SKM-1 treated with dmso at 0.1 percent for 144 hours (cell line): ENCODE results near the gene BTG1.

Experiments used
- DNase-seq: peaks from one replicate; lab custom pipeline; 2025; ENCODE audit not compliant: unreplicated experiment; lab: John Stamatoyannopoulos, UW

The BTG1 gene

DNA sequence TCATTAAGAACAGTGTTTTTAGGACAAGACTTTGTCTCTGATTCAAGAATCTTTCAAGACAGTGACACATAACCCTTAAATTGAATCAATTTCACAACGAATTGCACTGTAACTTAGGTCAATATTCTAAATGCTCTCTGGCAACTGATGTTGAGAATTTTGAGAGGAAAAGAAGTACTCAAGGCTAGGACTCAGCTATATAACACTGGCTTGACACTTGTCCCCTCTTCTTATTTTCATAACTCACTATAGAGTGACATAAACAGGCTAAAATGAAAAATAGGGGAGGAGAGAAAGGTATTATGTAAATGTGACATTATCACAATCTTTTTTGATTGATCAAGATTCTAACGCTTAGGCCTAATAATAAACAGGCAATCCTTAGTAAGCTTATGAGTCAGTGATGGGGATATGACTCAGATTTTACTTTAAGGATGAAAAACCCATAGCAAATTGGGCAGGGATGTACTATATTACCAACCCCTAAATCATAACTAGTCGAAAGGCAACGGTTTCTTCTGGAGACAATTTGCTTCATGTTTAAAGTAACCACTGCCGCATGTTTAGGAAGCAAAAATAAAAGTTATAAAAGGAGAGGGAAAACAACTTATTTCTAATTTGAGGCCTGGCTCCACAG lies 10.9 kb downstream of the BTG1 start:
- no peak for DNase-seq

DNA sequence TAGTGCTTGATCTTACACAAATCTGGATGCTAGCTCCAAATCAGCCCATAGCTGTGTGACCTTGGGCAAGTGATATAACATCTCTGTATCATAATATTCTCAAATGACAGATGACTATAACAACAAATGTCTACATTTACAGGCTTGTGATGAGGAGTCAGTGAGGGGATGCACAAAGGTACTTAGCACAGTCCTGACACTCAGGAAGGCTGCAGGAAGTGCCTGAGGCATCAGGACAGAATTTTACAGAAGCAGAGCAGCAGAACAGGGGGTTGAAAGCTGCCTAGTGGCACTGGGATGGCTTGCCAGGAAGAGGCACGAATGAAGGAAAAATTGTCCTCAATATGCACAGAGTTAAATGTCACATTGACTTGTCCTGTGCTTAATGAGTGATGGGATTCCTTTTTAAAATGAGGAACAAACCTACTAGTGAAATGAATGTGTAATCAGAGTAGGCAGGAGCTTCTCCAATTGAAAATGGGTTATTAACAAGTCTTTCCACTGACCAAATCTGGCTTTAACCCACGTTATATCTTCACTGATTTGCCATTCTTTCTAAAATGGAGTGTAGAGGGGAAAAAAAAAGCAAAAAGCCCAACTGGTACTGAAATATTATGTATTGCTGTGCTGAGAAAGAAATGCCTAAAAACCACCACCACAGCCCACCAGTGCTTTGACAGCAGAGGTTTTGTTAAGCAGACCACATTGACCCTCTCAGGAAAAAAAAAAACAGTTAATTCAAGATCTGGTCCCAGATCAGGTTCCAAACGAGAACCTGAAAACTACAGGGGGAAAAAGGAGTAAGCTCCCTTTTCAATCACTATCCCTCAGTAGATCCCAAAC lies 11.6 kb downstream of the BTG1 start:
- no peak for DNase-seq

DNA sequence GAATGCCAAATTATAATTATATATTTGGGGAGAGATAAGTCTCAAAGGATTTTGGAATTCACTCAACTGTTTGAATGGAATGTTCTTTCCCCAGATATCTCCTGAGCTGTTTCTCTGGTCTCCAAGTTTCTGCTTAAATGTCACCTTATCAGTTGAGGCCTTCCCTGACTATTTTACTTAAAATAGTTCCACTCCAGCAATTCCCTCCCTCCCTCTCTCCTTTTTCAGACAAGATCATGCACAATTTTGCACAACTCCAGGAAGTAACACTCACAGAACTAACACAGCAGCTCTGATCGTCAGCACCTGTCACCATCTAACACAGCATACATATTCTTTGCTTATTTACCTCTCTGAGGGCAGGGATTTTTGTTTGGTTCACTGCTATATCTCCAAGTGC lies 12.5 kb downstream of the BTG1 start:
- no peak for DNase-seq

DNA sequence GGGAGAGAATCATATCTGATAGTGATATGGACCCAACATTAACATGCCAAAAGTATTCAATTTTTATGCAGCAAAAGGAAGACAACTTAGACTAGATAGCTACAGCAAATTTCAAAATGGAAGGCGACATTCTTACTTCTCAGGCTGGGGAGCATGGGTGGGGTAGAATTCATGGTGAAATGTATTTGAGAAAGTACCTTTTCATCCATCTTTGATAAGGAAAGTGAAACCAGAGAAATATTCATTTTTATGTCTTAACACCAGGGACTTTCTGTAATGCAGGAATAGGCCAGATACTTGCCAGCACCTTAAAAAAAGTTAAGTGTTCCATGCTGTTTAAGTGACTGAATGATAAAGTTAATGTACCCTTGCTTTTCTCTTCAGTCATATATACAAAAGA lies 13.4 kb downstream of the BTG1 start:
- no peak for DNase-seq

DNA sequence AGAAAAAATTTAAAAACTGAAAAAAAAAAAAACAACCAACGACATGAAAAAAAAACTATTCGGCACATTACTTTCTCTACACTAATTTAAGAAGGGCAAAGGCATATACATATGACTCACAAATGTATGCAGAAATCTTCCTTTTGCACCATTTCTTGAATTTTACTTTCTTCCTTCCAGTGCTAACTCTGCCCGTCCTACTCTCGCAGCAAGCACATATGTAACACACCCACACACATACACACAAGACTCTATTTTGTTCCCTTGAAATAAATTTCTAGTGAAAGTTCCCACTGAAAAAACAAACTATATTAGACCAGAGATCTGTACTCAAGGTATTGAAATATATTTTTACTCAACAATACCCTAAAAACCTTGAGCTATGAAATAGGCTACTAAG lies 14.6 kb downstream of the BTG1 start:
- DNase-seq = no peak

DNA sequence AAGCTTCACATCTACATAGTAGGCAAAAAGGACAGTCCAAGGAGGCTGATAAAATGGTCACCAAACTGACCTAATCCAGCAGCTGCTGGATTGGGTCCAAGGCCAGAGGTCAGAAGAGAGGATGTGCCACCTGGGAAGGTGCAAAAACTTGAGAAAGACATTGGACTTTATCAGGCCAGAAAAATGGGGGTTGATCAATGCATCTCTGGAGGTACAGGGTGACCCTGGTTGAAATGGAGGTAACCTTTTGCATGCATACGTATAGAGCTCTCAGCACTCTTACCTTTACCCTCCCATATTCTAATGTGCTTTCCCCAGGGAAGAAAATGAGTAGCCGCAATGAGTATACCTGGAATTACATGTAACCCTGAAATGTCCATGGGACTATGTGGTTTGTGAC lies 16.0 kb downstream of the BTG1 start:
- DNase-seq = no peak

DNA sequence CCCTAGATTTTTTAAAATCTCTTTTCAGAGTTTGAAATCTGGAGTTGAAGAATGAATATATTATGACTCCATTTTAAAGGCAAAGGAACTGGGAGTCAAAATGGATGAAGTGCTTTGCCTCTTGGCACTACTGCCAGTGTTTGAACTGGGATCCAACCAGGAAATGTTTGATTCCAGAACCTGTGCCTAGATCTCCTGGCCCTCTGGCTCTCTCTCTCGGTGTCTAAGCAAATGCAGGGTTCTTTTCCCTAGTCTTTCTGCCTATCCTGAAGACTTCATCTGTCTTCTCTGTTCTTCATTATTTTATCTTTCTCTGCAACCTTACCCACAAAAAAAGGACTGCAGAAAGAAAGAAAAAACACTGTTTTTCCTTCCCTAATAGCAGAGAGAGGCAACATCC lies 17.0 kb downstream of the BTG1 start:
- no peak for DNase-seq

DNA sequence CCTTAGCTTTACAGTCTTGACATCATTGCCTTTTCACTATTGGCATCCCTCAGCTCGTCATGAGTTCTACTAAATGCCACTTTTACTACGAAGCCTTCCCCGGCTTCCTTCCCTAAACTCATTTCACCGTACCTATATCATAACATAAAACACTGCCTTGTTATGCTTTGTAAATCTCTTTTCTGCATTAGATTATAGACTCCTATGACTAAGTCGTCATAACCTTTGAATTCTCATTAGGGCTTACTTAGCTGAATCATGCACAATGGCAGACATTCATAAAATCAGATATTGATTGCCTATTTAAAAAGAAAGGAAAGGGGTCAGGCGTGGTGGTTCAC lies 21.0 kb downstream of the BTG1 start:
- no peak for DNase-seq

DNA sequence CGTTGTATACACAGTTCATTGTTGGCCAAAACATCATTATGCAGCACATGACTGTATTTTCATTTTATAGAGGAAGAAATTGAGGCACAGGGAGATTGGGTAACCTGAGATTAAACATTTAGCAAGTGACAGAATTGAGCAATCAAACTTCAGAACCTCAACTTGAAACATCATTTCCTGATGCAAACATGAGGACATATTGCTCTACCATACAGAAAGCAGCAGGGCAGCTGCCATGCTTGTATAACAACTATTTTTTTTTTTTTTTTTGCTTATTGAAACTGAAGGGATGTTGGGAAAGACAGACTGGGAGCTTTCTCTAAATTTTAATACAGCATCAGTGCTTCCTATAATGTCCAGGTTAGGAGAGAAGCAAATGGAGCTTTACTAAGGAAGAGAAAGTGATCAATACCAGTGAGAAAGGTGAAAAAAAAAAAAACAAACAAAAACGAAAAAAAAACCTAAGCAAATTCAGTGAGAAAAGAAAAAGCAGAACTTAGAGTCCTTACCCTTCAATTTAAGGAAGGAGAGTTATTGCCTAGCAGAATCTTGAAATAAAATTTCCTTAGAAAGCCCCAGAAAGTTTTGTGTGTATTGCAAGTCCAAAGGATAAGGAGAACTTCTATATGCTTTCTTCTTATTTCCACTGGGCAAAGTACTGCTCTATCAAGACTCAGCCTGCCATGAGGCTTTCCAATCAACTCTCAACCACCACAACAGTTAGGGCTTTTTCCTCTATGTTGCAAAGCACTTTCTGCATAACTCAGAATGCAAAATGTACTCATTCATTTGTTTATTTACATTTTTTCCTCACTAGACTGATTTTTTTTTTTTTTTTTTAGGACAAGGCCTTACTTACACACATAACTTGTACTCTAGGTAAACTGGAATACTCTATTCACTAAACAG lies 21.6 kb downstream of the BTG1 start:
- DNase-seq = peak; percentile 54

DNA sequence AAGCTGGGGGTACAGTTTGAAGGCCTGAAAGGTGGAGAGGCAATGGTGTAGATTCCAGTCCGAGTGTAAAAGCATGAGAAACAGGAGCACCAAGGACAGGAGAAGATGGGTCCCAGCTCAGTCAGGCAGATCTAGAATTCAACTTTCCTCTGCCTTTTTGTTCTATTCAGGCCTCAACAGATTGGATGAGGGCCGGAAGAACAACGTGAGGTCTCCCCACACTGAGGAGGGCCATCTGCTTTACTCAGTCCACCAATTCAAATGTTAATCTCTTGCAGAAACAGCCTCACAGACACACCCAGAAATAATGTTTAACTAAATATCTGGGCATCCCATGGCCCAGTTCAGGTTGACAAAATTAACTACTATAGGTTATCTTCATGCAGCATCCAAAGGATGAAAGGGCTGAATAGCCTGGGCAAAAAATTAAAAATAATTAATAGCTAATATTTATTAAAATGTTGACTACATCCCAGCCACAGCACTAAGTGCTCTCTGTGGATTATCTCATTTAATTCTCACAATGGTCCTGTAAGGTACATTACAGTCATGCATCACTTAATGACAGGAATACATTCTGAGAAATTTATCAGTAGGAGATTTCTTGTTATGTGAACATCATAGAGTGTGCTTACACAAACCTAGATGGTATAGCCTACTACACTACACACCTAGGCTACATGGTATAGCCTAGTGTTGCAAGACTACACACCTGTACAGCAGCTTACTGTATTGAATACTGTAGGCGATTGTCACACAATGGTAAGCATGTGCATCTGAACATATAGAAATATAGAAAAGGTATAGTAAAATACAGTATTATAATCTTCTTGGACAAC lies 22.5 kb downstream of the BTG1 start:
- DNase-seq = no peak

DNA sequence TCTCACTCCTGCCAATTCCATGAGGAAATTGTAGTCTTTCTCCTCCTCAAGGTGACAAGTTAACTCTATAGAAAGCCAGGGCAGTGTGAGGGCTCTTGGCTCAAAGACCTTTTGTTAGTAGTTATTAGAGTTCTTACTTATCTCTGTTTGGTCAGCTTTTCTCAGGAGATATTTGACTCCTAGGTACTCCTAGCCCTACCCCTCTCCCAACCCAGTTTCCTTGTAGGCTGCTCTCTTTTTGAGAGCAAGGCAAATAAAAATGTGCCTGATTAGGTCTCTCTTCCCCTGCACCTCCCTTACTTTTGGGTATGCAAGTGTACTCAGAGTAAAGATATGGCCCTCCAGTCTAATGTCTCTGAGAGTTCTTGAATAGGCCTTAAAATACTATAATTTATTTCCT lies 23.8 kb downstream of the BTG1 start:
- no peak for DNase-seq

DNA sequence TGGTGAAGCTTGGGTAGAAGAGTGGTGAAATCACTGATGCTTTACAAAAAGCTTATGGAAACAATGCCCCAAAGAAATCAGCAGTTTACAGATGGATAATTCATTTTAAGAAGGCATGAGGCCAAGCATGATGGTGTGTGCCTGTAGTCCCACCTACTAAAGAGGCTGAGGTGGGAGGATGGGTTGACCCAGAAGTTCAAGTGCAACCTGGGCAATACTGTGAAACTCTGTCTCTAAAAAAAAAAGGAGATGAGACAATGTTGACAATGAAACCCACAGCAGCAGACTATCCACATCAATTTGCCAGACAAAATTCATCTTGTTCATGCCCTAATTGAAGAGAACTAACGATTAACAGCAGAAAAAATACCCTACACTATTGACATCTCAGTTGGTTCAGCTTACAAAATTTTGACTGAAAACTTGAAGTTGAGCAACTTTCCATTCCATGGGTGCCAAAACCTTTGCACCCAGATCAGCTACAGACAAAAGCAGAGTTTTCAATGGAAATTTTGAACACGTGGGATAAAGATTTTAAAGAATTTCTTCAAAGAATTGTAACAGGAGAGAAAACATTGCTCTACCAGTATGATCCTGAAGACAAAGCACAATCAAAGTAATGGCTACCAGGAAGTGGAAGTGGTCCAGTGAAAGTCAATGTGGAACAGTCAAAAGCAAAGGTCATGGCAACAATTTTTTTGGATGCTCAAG lies 26.7 kb downstream of the BTG1 start:
- DNase-seq = no peak

DNA sequence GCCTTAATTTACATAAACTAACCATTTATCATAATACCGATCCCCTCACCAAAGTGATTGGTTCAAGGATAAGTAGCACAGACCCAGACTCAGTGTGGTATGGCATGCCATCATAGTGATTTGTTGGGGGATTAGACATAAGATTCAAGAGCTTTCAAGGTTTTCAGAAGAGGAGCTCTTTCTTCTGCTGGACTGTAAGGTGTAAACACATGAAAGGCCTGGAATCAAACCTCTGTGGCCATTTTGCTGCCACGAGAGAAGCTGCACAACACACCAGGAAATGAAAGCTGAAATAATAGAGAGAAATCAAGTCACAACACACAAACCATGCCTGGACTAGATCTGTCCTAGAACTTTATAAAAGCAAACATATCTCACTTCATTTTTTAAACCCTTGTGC lies 30.8 kb downstream of the BTG1 start:
- DNase-seq = no peak

DNA sequence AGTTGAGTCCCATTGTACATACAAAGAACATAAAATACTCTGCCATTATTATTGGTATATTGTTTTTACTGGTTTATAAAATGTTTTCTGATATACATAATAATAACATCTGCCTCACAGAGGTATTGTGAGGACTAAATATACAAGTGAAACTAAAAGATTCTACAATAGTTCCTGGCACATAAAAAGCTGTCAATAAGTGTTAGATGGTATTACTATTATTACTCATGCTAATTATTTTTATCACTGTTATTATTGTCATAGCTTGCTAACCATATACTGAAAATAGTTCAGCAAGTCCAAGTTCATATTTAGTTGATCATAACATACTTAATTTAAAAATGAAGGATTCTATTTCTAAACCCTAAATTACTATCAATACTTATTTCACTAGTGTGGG lies 34.4 kb downstream of the BTG1 start:
- DNase-seq = no peak

DNA sequence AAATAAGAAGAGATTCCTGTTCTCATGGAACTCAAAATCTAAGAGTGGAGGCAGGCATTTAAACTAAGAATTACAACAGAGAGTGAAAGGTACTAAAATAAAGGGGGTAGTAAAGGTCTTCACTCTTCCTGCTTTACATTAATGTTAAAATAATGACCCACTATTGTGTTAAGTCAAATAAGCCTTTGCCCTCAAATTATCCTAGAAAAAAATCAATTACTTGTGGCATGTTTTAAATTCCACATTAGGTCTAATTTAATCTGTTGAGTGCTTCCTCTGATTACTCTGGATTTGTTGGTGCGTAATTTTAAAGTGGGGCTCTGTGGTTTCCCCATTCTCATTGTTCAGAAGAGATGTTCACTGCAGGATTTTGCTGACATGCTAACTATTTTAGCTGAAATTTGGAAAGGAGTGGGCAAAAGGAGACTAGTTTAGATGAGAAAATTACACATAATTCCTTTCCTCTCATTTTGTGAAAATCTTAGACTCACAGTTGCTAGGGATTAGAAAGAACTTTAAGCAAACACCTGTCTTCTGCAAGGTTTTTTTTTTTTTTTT lies 35.5 kb downstream of the BTG1 start:
- no peak for DNase-seq

DNA sequence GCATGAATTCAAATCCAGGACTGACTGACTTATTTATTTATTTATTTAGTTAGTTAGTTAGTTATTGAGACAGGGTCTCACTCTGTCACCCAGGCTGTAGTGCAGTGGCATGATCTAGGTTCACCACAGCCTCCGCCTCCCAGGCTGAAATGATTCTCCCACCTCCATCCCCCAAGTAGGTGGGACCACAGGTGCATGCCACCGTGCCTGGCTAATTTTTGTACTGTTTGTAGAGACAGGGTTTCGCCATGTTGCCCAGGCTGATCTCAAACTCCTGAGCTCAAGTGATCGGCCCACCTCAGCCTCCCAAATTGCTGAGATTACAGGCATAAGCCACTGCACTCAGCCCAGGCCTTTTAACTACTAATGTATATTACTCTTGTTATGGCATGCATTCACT lies 36.0 kb downstream of the BTG1 start:
- no peak for DNase-seq

DNA sequence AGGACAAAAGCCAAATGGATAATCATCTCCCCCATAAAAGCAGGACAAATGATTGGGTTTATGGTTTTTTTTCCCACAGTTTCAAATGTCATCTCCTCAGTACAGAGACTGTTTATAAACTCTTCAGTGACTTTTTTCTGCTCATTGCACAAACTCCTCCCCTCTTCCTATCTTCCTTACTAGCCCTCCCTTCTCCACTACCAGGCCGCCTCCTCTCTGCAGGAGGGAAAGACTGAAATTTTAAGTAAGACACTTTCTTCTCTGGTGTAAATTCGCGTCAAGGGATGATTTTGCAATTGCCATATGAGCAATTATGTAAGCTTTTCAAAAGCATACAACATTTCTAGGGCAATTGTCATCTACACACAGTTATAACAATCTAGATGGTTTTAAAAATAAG lies 37.0 kb downstream of the BTG1 start:
- peak; percentile 15 for DNase-seq

DNA sequence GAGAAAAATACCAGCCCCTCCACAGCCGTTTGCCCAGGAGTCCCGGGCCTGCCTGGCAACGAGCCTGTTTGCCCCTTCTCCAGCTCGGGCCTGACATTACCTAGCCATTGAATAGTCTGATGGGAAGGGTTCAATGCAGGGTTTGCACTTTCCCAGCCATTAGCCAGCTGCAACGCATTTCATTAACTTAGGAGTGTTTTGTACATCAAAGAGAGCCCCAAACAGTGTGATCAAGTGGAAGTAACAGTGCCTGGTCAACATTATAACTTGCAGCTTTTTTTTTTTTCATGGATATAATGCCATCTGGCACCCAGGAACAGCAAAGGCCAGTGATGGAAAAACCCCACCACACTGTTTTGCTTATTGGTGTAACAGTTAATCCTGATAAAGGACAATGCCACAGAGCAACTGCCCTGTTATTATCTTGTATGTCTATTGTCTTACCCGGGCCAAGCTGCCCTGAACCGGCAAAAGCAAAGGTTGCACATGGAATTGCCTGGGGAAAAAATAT lies 38.0 kb downstream of the BTG1 start:
- no peak for DNase-seq

DNA sequence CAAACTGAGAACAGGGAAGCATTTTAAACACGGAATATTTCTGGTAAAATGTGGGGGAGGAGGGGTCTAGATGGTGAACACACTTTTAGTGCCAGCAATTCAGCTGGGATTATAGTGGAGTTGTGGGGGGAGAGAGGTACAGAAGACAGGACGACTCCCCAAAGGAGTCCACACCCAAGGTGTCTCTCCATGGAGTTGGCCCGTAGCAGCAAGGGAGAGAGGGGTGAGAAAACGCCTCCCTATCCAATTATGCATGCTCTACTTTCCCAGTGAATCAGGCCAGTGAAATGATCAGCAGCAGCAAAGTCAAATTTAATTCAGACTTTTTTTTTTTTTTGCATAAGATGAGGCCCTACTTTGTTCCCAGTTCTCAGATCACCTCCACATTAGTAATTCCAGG lies 38.6 kb downstream of the BTG1 start:
- DNase-seq = no peak

DNA sequence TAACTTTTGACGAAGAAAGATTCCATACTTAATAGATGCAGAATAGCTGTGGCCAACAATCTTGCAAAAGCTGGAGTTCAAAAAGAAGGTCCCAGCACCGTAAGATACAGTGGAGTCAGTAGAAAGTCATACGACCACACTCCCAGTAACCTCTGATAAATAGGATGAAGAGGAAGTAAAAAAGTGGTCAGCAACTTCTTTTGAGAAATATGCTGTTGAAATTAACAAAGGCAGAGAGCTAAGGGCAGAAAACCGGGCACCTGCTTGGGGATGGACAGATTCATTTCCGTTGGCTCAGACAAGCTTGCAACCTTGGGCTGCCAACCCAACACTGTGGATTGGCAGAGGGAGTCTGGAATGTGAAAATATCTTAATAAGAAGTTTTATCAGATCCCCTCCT lies 40.0 kb downstream of the BTG1 start:
- peak; percentile 55 for DNase-seq
